Measurements from ENCODE around the gene UMODL1.

UMODL1 gene

DNA sequence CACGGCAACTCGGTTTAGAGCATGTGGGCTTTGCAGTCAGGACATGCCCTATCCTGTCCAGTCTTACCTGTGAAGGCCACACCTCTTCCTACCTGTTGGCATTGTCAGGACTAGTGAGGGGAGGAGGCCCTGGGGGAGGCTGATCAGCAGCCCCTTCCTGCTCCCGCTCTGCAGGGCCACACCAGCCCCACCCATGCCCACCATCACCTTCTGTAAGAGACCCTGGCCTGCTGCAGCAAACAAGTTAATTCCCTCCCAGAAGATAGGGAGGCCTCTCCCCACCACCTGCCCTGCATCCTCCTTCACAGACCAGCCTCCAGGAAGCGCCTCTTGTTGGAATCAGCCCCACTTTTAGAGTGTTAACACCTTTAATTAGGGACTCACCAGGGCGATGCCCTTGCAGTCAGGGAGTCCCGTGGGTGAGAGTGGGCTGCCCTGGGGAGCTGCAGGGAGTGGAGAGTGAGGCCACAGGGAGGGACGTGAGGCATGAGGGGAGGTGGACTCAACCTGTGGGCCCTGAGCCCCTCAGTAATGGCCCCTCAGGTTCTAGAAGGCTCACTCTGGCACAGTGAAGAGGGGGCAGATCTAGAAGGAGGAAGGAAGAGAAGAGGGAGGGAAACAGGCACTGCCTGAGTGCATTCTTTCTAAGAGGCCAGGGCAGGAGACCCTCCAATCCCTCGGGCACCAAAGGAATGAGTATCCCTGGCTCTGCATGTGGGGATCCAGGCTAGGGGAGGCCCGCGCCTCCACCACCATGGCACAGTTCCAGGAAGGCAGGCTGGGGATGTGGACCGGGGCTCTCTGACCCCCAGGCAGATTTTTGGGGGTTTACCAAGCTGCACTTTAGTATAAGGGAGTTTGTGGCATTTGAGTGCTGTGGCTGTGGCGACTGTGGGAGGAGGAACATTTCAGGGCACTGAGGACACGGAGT, 8.2 kb downstream of the UMODL1 start:
- DNase-seq (ENCODE audit: low read depth in 2 of 2), result no peak

DNA sequence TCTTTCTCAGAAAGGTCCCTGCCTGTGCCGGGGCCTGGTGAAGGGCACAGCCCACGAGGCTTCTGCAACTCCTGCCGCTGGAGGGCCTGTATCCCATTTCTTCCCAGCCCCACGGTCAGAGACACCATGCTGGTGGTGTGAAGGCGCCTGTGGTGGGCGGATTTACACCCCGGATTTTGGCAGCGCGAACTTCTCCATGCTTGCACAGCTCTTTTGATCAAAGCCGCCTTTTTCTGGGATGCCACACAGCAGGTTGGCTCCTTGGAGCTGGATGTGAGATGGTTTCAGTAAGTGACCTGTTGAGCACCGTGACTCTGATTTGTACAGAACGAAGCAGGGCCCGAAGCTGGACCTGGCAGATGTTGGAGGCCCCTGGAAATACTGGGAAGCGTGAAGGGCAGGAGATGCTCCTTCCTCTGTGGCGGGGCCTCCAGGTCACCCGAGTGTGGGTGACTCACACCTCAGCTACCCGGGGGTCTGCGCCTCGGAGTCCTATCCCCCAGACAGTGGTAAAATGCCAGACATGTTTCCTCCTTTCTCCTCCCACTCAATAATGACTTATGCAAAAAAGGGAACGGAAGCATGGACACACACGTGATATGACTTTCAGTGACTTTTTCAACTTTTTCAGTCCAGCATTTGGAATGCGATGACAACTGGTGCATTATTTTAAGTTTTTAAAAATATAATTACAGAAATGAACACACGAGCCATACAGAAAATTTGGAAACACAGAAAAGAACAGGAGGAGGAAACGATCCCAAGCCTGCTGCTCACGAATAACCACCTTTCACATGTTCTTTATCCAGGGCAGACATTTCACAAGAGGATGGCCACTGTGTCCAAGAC, 9.0 kb downstream of the UMODL1 start:
- no peak for DNase-seq (ENCODE audit: low read depth in 2 of 2)

DNA sequence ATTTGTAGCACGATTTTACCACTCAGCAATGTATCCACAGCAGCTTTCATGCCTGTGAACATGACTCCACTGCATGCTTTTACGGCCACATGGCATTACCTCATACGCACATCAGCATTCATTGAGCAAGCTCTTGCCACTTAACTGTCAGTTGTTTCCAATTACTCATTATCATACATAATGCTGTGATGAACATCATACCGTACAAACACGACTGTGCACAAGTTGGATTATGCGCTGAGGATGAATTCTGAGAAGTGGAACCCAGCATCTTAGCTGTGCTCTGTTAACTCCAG, 9.6 kb downstream of the UMODL1 start:
- DNase-seq (ENCODE audit: low read depth in 2 of 2), result no peak

DNA sequence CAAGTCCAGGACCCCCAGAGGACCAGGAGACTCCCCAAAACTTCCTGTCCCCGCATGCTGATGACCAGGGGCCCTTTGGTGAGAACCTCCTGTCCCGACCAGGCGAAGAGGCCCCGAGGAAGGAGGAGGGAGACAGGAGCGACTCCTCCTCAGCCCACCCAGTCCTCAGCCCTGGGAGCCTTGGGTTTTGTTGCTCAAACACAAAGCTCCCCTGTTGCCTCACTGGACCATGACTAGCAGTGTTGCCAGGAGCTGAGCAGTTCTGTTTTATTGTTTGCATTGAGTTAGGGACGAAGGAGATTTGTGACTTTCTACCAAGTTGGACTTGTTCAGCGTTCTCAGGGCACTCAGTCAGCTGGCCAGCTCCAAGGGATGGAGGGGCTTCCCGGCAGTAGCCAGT, 10.0 kb downstream of the UMODL1 start:
- no peak for DNase-seq (ENCODE audit: low read depth in 2 of 2)

DNA sequence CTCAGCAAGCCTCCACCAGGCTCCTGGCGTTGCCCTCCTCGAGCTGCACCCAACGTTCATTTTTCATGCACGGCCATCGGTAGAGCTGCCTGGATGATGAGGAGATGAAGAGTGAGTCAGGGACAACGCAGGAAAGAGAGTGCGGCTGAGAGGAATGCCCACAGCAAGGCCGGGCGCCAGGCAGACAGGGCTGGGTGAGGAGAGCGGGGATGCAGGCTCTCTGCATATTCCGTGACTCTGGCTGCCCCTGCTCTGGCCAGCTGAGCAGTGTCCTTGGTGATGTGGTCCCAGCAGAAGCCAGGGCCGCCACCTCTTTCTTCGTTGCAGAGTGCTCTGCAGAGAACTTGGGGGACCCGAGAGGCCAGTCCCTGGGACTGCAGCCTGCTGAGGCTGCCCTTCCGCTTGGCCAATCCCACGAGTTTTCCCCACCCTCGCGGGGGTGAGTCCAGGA, 10.8 kb downstream of the UMODL1 start:
- DNase-seq (ENCODE audit: low read depth in 2 of 2), result no peak

DNA sequence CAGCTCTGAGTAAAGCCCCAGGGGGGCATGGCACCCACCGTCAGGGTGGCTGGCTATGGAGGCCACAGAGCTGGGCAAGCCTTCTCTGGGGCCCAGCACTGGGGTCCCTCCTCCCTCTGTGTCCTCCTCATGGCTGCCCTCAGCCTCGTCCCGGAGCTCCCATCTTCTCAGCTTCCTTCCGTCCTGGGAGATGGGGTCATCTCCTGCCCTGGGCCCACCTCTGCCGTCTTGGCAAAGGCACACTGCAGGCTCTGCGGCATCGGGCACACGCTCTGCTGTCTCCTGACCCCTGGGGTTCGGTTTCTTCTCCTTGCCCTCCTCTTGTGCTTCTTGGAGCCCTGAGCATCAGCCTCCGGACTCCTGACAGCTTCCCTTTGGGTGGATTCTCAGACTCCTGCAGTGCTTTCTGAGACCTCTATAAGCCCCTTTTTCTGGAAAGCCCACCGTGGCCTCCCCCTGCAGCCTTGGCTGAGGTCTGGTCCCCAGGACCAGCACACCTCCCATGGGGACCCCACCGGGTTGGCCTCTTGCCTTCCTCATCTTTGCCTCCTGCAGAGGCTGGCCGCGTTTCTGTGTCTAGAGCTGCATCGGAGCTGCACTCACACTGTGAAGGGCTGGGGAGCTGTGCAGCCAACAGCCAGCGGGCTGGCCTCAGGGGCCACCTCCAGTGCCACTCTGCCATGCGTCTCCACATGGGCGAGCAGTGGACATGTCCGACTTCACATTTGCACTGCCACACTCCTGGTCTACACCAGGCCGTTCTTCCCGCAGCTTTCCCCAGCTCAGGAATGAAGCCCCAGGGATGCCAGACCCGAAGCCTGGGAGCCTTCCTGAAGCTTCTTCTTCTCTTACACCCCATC, 11.6 kb downstream of the UMODL1 start:
- no peak for DNase-seq (ENCODE audit: low read depth in 2 of 2)

DNA sequence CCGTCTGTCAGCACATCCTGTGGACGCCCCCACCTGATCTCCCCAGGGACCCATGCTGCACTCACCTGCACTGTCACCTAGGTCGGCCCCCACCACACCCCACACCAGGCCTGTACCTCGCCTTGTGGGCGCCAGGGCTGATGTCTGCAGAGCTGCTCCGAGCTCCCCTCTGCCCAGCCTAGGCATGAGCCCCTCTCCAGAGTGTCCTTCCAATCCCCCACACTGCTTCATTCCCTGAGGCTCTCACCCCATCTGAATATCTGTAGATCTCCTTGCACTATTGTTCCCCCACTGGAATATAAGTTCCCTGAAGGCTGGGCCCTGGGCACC, 12.2 kb downstream of the UMODL1 start:
- DNase-seq (ENCODE audit: low read depth in 2 of 2), result no peak

DNA sequence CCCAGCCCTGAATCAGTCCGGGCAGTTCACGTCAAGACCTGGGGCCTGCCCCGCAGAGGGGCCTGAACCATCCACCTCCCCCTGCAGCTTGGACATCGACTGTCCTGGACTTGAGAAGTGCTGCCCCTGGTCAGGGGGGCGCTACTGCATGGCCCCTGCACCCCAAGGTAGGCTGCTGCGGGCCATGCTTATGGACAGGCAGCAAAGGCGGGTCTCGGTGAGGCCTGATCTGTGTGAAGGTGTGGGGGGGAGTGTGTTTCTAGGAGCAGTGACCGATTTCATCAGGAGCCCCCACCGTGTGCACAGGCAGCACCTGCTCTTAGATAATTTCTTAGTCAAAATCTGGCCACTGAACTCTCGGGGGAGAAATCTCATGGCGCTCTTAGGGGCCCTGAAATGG, 13.0 kb downstream of the UMODL1 start:
- no peak for DNase-seq (ENCODE audit: low read depth in 2 of 2)

DNA sequence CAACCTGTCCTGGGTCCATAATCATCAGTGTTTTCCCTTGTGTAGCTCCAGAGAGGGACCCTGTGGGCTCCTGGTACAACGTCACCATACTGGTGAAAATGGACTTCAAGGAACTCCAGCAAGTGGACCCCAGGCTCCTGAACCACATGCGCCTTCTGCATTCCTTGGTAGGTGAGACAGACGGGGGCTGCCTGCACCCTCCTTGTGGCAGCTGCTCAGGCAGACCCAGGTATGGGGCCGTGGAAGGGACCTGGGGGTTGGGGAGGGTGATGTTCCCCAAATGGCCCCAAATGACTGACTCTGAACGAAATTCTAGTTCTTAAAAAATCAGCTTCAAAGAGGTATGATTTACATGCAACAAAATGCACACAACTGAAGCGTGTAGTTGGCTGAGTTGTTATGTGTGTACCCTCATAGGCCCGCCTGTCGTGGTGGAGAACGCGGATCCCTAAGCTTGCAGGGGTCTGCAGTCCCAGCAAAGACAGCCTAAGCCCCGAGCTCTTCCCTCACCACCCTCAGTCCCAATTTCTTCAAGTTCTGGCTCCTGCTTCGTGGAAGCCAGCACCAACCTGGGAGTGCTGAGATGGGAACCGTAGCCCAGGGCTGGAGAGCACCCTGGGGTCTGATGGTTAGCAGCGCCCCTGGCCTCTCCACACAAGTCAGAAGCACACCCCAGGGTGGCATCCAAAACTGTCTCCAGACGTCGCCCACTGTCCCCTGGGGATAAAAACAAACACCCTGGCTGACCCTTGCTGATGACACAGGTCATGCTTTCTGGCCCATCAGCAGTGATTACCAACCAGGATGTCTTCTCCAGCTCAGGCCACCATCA, 14.3 kb downstream of the UMODL1 start:
- no peak for DNase-seq (ENCODE audit: low read depth in 2 of 2)

DNA sequence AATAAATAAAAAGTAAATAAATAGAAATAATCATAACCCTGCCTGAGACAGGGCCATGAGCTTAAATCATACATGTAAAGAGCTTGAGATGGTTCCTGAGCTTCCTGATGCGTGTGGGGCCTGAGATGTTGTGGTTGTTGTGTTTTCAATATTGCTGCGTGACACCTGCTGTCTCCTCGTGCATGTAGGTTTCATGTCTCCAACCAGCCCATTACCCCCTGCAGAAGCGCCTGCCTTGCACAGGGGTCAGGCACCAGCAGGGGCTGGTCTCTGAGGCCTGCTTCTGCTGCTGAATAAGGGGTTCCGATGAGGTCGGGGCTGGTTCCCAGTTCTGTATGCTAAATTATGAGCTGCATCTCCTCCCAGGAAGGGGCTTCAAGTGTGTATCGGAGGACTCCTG, 15.9 kb downstream of the UMODL1 start:
- no peak for DNase-seq (ENCODE audit: low read depth in 2 of 2)

DNA sequence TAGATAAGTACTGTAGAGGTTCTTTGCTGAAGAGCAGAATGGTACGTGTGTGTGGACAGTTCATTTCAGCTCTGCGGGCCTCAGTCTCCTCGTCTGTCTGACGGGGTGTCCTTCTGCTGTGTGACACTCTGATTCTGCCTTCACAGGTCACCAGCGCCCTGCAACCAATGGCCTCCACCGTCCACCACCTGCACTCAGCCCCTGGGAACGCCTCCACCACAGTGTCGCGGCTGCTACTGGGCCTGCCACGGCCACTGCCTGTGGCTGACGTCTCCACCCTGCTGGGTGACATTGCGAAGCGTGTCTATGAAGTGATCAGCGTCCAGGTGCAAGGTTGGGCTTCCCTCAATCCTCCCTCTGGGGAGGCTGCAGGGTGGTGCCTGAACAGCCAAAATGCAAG, 17.0 kb downstream of the UMODL1 start:
- no peak for DNase-seq (ENCODE audit: low read depth in 2 of 2)

DNA sequence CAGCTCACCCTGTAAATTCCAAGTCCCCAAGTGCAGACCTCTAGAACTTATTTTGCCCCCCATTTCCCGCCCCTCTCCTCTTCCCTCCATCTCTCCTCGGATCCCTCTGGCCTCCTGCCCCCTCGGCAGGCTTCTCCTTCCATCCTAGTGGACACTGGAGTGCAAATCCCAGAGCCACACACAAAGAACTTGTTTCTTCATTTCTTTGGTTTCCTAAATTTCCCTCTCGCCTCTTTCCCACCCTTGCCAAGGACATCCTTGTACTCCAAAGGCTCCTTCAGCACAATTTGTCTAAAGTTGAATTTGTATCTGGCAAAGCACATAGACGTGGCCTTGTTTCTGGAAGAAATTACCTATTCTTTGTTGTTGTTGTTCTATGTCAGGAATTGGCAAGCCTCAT, 17.5 kb downstream of the UMODL1 start:
- DNase-seq (ENCODE audit: low read depth in 2 of 2), result no peak

DNA sequence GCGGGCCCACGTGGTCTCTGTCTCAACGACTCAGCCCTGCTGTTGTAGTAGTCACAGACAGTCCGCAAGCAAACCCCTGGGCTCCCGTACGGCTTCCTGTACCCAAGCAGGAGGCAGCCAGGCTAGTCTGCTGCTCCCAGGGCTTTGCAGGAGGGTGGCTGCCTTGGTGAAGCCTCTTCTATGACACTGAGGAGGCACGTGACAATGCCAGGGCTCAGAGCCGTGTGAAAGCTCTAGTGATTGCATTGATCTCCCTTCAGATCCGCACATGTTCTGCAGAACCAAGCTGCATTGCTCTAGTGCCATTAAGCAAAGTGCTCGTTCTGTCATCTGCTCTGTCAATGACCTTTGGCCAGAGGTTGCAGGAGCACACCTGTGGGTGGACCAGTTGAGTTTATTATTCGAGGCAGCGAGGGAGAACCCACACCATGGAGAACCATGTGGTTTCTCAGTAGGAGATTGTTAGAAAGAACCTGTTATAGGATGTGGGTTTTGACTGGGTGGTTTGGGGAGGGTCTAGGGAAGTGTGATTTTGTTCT, 18.0 kb downstream of the UMODL1 start:
- no peak for DNase-seq (ENCODE audit: low read depth in 2 of 2)

DNA sequence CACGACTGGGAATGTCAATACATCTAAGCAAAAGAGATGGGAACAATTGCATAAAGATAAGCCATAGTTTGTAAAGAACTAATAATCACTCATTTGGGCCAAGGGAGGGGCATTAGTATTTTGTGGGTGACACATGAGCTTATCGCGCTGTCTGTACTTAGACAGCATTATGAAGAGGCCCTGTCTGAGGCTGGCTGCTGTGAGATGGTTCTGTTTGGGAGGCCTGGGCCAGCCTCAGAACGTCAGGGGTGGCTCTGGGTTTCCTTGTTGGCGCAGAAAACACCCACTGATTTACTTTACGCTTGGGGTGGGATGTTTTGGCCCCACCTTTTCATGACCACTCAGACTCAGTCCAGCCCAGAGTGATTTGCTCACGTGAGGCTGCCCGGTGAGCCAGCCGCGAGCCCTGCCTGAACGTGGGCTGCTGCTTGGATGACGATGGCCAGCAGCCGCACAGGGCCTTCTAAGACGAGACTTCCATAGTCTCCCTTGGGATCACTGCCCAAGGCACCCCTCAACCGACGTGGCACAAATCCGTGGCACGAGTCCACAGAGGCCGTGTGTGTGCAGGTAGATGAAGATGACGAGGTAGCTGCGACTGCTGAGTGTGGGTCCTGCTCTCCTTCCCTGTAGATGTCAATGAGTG, 18.7 kb downstream of the UMODL1 start:
- no peak for DNase-seq (ENCODE audit: low read depth in 2 of 2)

DNA sequence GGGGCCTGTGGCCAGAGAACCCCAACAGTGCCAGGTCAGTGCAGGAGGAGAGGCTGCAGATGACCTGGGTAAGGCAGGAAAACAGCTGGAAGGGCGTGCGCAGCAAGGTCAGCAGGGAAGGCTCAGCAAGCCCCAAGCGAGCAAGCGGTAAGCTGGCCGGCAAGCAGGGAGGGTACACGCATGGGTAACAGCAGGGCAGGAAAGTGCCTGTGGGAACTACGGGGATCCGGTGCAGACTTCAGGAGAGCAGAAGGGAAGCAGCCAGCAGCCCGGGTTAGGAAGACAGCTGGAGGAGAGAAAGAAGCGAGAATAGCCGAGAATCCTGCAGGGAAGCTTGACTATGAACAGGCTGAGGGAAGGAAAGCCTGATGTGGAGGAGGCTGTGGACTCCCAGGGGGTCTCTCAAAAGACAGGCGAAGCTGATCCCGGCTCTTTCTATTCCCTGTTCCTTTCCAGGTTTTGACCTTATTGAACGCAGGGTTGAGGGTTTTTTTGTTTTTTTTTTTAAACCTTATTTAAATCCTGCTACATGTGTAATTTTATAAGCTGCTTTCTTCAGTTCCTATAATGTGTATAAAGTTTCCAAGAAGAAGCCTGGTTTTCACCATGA, 20.9 kb downstream of the UMODL1 start:
- DNase-seq (ENCODE audit: low read depth in 2 of 2), result no peak

DNA sequence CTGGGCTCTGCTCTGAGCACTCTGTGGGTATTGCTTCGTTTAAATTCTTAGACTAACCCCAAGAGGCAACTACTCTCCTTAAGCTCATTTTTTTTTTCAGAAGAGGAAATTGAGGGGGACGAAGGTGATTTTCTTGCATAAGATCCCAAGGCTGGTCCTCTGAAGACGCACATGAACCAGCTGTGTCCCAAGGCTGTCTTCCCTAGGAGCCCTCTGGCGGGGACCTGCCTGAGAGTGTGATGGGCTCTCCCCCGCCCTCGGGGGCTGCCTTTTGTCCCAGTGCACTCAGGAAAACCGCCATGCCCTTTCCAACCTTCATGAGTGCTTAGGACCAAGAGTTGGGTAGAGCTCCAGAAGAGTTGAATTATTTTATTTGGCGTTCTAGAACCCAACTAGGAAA, 21.7 kb downstream of the UMODL1 start:
- DNase-seq (ENCODE audit: low read depth in 2 of 2), result no peak

DNA sequence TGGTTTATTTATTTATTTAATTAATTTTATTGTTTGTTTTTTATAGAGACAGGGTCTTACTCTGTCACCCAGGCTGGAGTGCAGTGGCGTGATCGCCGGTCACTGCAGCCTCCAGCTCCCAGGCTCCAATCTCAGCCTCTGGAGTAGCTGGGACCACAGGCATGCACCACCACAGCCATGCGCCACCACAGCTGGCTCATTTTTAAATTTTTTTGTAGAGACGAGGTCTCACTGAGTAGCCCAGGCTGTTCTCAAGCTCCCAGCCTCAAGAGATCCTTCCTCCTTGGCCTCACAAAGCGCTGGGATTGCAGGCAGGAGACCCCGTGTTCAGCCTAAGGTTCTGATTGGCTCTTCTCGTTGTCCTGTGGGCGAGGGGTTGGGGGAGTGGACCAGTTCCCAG, 22.1 kb downstream of the UMODL1 start:
- DNase-seq (ENCODE audit: low read depth in 2 of 2), result no peak

DNA sequence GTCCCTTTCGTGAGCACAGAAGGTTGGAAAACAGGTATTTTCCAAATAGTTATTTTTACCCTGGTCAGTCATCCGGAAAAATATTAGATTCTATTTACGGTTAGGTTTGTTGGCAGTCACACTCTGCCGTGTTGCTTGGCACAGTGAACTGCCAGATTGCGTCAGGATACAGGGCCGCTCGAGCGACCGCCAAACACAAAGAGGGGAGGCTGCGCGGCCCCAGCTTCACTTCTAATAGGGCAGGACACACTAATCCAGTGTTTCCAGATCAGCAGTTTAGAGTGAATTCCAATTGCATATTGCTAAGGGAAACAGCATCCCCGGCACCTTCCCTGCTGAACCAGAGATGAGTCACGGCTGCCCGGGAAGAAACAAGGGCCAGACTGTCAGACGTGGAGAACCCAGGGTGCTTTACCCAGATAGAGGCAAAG, 22.9 kb downstream of the UMODL1 start:
- no peak for DNase-seq (ENCODE audit: low read depth in 2 of 2)

DNA sequence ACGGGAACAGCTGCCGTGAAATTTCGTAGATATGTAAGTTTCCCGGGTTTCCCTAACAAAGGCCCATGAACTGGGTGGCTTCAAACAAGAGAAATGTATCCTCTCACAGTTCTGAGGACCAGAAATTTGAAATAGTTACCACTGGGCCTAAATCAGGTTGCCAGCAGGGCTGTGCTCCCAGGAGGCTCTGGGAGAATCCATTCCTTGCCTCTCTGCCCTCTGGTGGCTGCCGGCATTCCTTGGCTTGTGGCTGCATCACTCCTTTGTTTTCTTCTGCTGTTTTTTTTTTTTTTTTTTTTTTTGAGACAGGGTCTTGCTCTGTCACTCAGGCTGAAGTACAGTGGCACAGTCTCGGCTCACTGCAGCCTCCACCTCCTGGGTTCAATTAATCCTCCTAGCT, 23.7 kb downstream of the UMODL1 start:
- no peak for DNase-seq (ENCODE audit: low read depth in 2 of 2)

DNA sequence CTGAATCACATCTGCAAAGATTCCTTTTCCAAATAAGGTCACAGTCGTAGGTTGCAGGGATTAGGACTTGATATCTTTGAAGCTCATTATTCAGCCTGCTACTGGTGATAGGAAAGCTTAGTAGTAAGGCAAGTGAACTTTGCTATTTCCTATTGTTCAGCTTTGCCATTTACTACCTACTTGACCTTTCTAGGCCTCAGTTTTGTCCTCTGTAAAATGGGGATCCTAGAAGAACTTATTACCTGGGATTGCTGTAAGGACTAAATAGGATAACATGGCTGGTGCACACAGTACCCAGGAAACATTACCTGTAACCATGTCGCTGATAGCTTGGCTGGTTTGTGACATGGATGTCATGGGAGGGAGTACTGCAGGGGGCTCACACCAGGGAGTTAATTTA, 24.5 kb downstream of the UMODL1 start:
- no peak for DNase-seq (ENCODE audit: low read depth in 2 of 2)
